ENCODE measurements around the gene USP13. TPM values are rescaled to one million over a fixed set of nuclear protein-coding genes. Genes with fewer than 3 reads are reported as not detected.

The USP13 gene
- total RNA-seq, 1 experiment from 2014 or later = 33.0 TPM

DNA sequence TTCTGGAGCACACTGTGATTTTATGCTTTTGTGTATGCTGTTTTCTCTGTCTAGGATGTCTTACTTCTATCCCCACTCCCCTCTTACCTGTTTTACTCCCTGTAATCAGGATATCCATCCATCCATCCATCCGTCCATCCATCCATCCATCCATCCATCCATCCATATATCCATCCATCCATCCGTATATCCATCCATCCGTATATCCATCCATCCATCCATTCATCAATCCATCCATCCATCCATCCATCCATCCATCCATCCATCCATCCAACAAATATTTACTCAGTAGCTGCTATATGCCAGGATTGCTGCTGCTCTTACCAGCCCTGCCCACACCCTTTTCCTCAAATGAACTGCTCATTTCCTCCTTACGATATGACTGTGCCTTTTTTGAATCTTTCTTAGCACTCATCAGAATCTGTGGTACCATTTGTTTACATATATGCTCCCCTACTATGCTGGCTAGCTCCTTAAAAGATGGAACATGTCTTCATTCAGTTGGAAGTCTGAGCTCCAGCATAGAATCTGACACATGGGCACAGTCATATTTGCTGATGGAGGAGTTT is 35.2 kb downstream of the USP13 start:
- H3K4me1 ChIP-seq (ENCODE audit: insufficient read depth, low read length, poor library complexity, severe bottlenecking) = no peaks in the 10 kb centered on the region
- no TSS peak for BruUV-seq (replicated peaks)
- ChIA-PET POLR2A (ENCODE audit: low non-redundant PET) (no interaction called here), CTCF (no interaction called here)
- H3K27ac ChIP-seq (ENCODE audit: low read depth, low read length, poor library complexity, severe bottlenecking) = no peak overlapping the region
- DNase-seq (ENCODE audit: low spot score) = no peak
- H3K4me3 ChIP-seq (ENCODE audit: low read depth, low read length, poor library complexity, severe bottlenecking) = no peak overlapping the region
- intact Hi-C loops (cut with micrococcal nuclease; ENCODE audit: unreplicated experiment) = no loop called here
- peaks cover 11% of the 10 kb centered on the region for H3K36me3 ChIP-seq (ENCODE audit: insufficient read depth, low read length, poor library complexity, severe bottlenecking)
- TF ChIP-seq EZH2 (IDR thresholded peaks at IDR 0.05; ENCODE audit: borderline replicate concordance, low read depth, low read length, poor library complexity, severe bottlenecking) = no peak
- TF ChIP-seq, protein P1, sequence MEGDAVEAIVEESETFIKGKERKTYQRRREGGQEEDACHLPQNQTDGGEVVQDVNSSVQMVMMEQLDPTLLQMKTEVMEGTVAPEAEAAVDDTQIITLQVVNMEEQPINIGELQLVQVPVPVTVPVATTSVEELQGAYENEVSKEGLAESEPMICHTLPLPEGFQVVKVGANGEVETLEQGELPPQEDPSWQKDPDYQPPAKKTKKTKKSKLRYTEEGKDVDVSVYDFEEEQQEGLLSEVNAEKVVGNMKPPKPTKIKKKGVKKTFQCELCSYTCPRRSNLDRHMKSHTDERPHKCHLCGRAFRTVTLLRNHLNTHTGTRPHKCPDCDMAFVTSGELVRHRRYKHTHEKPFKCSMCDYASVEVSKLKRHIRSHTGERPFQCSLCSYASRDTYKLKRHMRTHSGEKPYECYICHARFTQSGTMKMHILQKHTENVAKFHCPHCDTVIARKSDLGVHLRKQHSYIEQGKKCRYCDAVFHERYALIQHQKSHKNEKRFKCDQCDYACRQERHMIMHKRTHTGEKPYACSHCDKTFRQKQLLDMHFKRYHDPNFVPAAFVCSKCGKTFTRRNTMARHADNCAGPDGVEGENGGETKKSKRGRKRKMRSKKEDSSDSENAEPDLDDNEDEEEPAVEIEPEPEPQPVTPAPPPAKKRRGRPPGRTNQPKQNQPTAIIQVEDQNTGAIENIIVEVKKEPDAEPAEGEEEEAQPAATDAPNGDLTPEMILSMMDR (conservative IDR thresholded peaks at IDR 0.05; ENCODE audit: low read depth, low read length) = no peak
- no peaks in the 10 kb centered on the region for H3K9me3 ChIP-seq (ENCODE audit: low read depth, low read length, poor library complexity, severe bottlenecking)
- H3K27me3 ChIP-seq (replicated peaks; ENCODE audit: insufficient read depth, low read depth, low read length, poor library complexity) = no peaks in the 10 kb centered on the region

DNA sequence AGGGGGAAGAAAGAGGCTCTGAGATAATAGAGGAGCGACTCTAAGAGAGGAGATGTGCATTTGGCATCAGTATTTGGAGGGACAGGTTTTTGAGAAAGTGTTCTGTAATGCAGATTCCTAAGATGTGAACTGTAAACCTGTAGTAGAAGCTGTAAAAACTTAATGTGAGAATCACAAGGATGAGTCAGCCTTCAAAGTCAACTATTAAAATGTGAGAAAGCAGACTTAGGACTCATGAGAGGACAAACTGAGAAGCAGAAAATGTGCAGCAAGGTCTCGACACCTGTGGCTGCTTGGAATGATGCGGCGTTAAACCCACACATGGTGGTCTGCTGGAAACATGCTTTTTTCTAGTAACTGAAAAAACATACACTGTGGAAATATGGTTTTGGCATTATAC is 36.0 kb downstream of the USP13 start:
- no TSS peak for BruUV-seq (replicated peaks)
- H3K4me3 ChIP-seq (ENCODE audit: low read depth, low read length, poor library complexity, severe bottlenecking) = no peak overlapping the region
- no peaks in the 10 kb centered on the region for H3K9me3 ChIP-seq (ENCODE audit: low read depth, low read length, poor library complexity, severe bottlenecking)
- no peak overlapping the region for H3K27ac ChIP-seq (ENCODE audit: low read depth, low read length, poor library complexity, severe bottlenecking)
- ChIA-PET POLR2A (ENCODE audit: low non-redundant PET) (no interaction called here), CTCF (no interaction called here)
- TF ChIP-seq, protein P1 (conservative IDR thresholded peaks at IDR 0.05; ENCODE audit: low read depth, low read length) = no peak
- TF ChIP-seq EZH2 (IDR thresholded peaks at IDR 0.05; ENCODE audit: borderline replicate concordance, low read depth, low read length, poor library complexity, severe bottlenecking) = no peak
- H3K36me3 ChIP-seq (ENCODE audit: insufficient read depth, low read length, poor library complexity, severe bottlenecking) = peaks cover 11% of the 10 kb centered on the region
- H3K27me3 ChIP-seq (replicated peaks; ENCODE audit: insufficient read depth, low read depth, low read length, poor library complexity) = no peaks in the 10 kb centered on the region
- no peak for DNase-seq (ENCODE audit: low spot score)
- intact Hi-C loops (cut with micrococcal nuclease; ENCODE audit: unreplicated experiment) = no loop called here
- no peaks in the 10 kb centered on the region for H3K4me1 ChIP-seq (ENCODE audit: insufficient read depth, low read length, poor library complexity, severe bottlenecking)

- peaks cover 6% of the 10 kb centered on the region for H3K4me1 ChIP-seq (ENCODE audit: insufficient read depth, low read length, poor library complexity, severe bottlenecking)
- no peak for DNase-seq (ENCODE audit: low spot score)
- no peak overlapping the region for H3K27ac ChIP-seq (ENCODE audit: low read depth, low read length, poor library complexity, severe bottlenecking)
- intact Hi-C loops (cut with micrococcal nuclease; ENCODE audit: unreplicated experiment) = no loop called here
- H3K27me3 ChIP-seq (replicated peaks; ENCODE audit: insufficient read depth, low read depth, low read length, poor library complexity) = no peaks in the 10 kb centered on the region
- POLR2A ChIA-PET (ENCODE audit: low non-redundant PET) = no interaction called here
- no peaks in the 10 kb centered on the region for H3K9me3 ChIP-seq (ENCODE audit: low read depth, low read length, poor library complexity, severe bottlenecking)
- CTCF ChIA-PET = no interaction called here
- no TSS peak for BruUV-seq (replicated peaks)
- TF ChIP-seq EZH2 (IDR thresholded peaks at IDR 0.05; ENCODE audit: borderline replicate concordance, low read depth, low read length, poor library complexity, severe bottlenecking) = no peak
- peaks cover 7% of the 10 kb centered on the region for H3K36me3 ChIP-seq (ENCODE audit: insufficient read depth, low read length, poor library complexity, severe bottlenecking)
- no peak overlapping the region for H3K4me3 ChIP-seq (ENCODE audit: low read depth, low read length, poor library complexity, severe bottlenecking)
Observed at GRCh38 chr3:179694731-179695130, 41.9 kb downstream of the USP13 start.

DNA sequence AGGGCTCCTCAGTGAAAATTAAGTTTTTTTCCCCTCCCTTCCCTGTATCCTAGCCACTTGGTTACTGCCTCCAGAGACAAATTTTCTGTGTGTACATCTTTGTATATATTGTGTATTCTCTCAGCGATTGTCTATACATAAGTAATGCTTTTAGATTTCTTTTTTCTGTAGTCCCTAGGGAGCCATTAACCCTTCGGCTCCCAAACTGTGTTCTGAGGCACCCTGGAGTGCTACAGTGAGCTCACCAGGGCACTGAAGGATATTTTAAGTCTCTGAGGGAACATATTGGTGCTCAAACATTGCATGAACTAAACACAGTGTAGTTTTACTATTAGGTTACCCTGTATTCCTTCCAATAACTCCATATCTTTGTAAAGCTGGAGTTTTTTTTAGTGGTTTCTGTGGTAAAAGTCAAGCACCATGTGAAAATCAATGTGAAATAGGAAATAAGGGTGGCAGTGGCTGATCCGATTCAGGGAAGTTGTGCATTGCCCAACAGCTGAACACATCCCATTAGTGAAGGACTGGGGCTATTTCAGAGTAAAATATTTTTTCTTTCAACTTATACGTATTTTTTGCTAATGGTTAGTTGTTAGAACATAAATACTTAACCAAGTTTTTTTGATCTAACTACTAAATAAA is 43.0 kb downstream of the USP13 start:
- BruUV-seq (replicated peaks) = no TSS peak
- Histone ChIP-seq H3K36me3 (ENCODE audit: insufficient read depth, low read length, poor library complexity, severe bottlenecking) (no peaks in the 10 kb centered on the region), H3K9me3 (ENCODE audit: low read depth, low read length, poor library complexity, severe bottlenecking) (no peaks in the 10 kb centered on the region), H3K4me1 (ENCODE audit: insufficient read depth, low read length, poor library complexity, severe bottlenecking) (peaks cover 6% of the 10 kb centered on the region), H3K27me3 (replicated peaks; ENCODE audit: insufficient read depth, low read depth, low read length, poor library complexity) (no peaks in the 10 kb centered on the region), H3K4me3 (ENCODE audit: low read depth, low read length, poor library complexity, severe bottlenecking) (no peak overlapping the region), H3K27ac (ENCODE audit: low read depth, low read length, poor library complexity, severe bottlenecking) (no peak overlapping the region)
- intact Hi-C loops (cut with micrococcal nuclease; ENCODE audit: unreplicated experiment) = no loop called here
- POLR2A ChIA-PET (ENCODE audit: low non-redundant PET) = no interaction called here
- no peak for TF ChIP-seq EZH2 (IDR thresholded peaks at IDR 0.05; ENCODE audit: borderline replicate concordance, low read depth, low read length, poor library complexity, severe bottlenecking)
- TF ChIP-seq, protein P1 (conservative IDR thresholded peaks at IDR 0.05; ENCODE audit: low read depth, low read length) = no peak
- CTCF ChIA-PET = no interaction called here
- peak; percentile 47 for DNase-seq (ENCODE audit: low spot score)
